ENCODE data around the gene DCST1.

Gene DCST1

DNA sequence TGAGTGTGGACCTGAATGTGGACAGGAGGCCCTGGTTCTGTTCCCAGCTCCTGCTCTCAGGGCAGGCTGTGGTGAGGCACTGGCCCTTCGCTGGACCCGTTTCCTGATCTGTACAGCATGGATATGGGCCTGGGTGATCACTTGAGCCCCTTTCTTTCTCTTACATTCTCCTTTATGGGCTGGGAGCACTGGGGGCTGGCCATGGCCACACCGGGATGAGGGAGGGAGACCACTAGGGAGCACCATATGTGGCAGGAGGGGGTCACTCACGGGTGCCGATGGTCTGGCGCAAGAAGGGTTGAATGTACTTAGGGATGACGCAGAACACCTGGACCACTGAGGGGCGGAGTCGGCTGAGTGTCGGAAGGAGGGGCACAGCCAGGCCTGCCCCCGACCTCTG, 2.7 kb upstream of the DCST1 start:
- TF ChIP-seq, protein P1, sequence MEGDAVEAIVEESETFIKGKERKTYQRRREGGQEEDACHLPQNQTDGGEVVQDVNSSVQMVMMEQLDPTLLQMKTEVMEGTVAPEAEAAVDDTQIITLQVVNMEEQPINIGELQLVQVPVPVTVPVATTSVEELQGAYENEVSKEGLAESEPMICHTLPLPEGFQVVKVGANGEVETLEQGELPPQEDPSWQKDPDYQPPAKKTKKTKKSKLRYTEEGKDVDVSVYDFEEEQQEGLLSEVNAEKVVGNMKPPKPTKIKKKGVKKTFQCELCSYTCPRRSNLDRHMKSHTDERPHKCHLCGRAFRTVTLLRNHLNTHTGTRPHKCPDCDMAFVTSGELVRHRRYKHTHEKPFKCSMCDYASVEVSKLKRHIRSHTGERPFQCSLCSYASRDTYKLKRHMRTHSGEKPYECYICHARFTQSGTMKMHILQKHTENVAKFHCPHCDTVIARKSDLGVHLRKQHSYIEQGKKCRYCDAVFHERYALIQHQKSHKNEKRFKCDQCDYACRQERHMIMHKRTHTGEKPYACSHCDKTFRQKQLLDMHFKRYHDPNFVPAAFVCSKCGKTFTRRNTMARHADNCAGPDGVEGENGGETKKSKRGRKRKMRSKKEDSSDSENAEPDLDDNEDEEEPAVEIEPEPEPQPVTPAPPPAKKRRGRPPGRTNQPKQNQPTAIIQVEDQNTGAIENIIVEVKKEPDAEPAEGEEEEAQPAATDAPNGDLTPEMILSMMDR (conservative IDR thresholded peaks at IDR 0.05) = no peak
- no peak for TF ChIP-seq ZFX (IDR thresholded peaks at IDR 0.05)
- H3K27ac ChIP-seq = no peak overlapping the region

GRCh38 chr1:155032886-155033285, 738 bp upstream of the DCST1 start:
- TF ChIP-seq, protein P1 (conservative IDR thresholded peaks at IDR 0.05) = no peak
- TF ChIP-seq ZFX (IDR thresholded peaks at IDR 0.05) = no peak
- H3K27ac ChIP-seq = no peak overlapping the region

GRCh38 chr1:155034318-155035208, 939 bp downstream of the DCST1 start:
- no peak overlapping the region for H3K27ac ChIP-seq
- TF ChIP-seq ZFX (IDR thresholded peaks at IDR 0.05) = no peak
- TF ChIP-seq, protein P1 (conservative IDR thresholded peaks at IDR 0.05) = no peak

- TF ChIP-seq, protein P1 (conservative IDR thresholded peaks at IDR 0.05) = no peak
- TF ChIP-seq ZFX (IDR thresholded peaks at IDR 0.05) = no peak
- H3K27ac ChIP-seq = no peak overlapping the region
Observed at GRCh38 chr1:155035936-155036335, 2.3 kb downstream of the DCST1 start.

- H3K27ac ChIP-seq = no peak overlapping the region
- no peak for TF ChIP-seq ZFX (IDR thresholded peaks at IDR 0.05)
- TF ChIP-seq, protein P1 (conservative IDR thresholded peaks at IDR 0.05) = no peak
Observed at GRCh38 chr1:155037043-155037442, 3.4 kb downstream of the DCST1 start.

DNA sequence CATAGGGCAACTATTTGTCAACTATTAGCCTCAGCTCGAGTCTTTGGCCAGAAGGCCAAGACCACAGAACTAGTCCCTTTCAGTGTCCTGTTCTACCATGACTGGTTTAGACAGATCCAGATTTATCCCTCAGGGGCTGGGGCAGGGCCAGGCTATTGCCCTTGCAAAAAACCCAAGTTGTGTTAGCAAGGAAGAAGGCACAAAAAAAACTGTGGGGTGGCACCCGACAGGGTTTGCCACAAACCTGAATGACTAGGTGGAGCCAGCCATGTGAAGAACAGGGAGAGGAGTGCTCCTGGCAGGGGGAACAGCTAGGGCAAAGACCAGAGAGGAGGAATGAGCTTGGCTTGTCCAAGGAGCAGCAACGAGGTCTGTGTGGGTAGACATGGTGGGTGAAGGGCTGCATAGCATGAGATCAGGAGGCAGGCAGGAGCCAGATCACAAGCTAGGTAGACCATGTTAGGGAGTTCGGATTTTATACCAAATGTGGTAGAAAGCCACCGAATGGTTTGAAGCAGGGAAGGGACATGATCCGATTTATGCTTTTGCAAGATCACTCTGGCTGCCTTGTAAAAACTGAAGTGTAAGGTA, 4.3 kb downstream of the DCST1 start:
- H3K27ac ChIP-seq = peak overlapping the region; percentile 76
- no peak for TF ChIP-seq ZFX (IDR thresholded peaks at IDR 0.05)
- TF ChIP-seq, protein P1 (conservative IDR thresholded peaks at IDR 0.05) = no peak

- no peak for TF ChIP-seq ZFX (IDR thresholded peaks at IDR 0.05)
- TF ChIP-seq, protein P1 (conservative IDR thresholded peaks at IDR 0.05) = no peak
- H3K27ac ChIP-seq = peak overlapping the region; percentile 76
Observed at GRCh38 chr1:155038602-155039307, 5.1 kb downstream of the DCST1 start.

Data from C4-2B (cell line).